Muscle layer of colon (tissue), 2 donors: Measurements from ENCODE around the gene PTPRC.

Source experiments
- H3K27ac ChIP-seq: one replicate; pipeline ENCODE4 v1.7.0; 2013; ENCODE audit warnings: low read depth, mild to moderate bottlenecking, low read length, moderate library complexity
- H3K27me3 ChIP-seq, 2 donors: one replicate each; pipeline ENCODE4 v1.7.0; 2013; ENCODE audit warnings: low read length in 2 of 2, mild to moderate bottlenecking in 2 of 2; ENCODE audit not compliant: insufficient read depth in 2 of 2, control insufficient read depth in 1 of 2
- H3K36me3 ChIP-seq: one replicate; pipeline ENCODE4 v1.7.0; 2013; ENCODE audit warnings: mild to moderate bottlenecking, low read length; ENCODE audit not compliant: insufficient read depth
- H3K4me1 ChIP-seq: one replicate; pipeline ENCODE4 v1.7.0; 2013; ENCODE audit warnings: mild to moderate bottlenecking, low read length; ENCODE audit not compliant: insufficient read depth
- H3K4me3 ChIP-seq, 2 donors: one replicate each; pipeline ENCODE4 v1.7.0; 2013; ENCODE audit warnings: low read length in 2 of 2, low read depth in 1 of 2, mild to moderate bottlenecking in 1 of 2, moderate library complexity in 1 of 2
- H3K9ac ChIP-seq: one replicate; pipeline ENCODE4 v1.7.0; 2013; ENCODE audit warnings: low read length
- H3K9me3 ChIP-seq: one replicate; pipeline ENCODE4 v1.7.0; 2013; ENCODE audit warnings: mild to moderate bottlenecking, low read length
- donor health status: abdominal sarcoma.
- donor health status: Adenocarcinoma of cecum.

PTPRC gene

GRCh38 chr1:198699167-198700015, 60.6 kb downstream of the PTPRC start:
- H3K4me3 ChIP-seq, result no peak overlapping the region
- H3K27me3 ChIP-seq, result peaks cover 0 to 5% of the 10 kb centered on the region in 2 donors
- H3K9me3 ChIP-seq, result no peaks in the 10 kb centered on the region
- no peak overlapping the region for H3K27ac ChIP-seq
- H3K4me1 ChIP-seq, result no peaks in the 10 kb centered on the region
- no peaks in the 10 kb centered on the region for H3K36me3 ChIP-seq
- H3K9ac ChIP-seq, result no peak overlapping the region

DNA sequence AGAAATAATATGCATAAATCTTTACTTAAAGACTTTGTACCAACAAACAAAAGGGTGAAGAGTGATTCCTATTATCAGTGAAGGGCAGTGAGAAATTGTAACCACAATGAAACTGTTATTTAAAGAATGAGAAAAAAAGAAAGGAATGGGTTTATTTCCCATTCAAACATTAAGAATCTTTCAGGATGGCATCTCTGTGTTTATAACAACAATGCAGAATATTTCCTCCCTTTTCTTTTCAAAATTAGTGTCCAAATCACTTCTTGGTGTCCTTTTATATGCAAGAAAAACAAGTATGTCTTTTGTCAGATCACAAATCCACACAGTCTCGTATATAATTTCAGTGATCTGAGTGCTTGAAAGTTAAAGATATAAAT, 61.2 kb downstream of the PTPRC start:
- Histone ChIP-seq H3K4me1 (no peaks in the 10 kb centered on the region), H3K4me3 (no peak overlapping the region), H3K27me3 (peaks cover 0 to 5% of the 10 kb centered on the region in 2 donors), H3K36me3 (no peaks in the 10 kb centered on the region), H3K9me3 (no peaks in the 10 kb centered on the region), H3K27ac (no peak overlapping the region), H3K9ac (no peak overlapping the region)

DNA sequence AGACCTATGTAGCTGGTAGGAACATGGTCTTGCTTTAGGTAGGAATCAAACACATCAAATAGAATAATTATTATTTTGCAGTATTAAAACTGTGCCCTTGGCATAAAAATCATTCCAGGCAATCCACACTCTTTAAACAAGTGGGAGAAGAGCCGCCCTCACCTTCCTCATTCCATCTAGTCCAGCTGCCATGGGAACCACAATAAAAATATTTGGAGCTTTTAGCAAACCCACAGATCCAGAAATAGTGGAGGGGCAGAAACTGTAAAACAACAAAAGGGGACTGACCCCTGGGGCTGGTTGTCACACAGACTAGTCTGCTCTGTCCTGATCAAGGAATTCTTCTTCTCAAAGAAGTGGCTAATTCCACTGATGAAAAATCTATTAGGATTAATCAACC, 61.6 kb downstream of the PTPRC start:
- Histone ChIP-seq H3K9ac (no peak overlapping the region), H3K4me1 (no peaks in the 10 kb centered on the region), H3K36me3 (no peaks in the 10 kb centered on the region), H3K27me3 (peaks cover 0 to 5% of the 10 kb centered on the region in 2 donors), H3K9me3 (no peaks in the 10 kb centered on the region), H3K4me3 (no peak overlapping the region), H3K27ac (no peak overlapping the region)

GRCh38 chr1:198701250-198701649, 62.4 kb downstream of the PTPRC start:
- Histone ChIP-seq H3K4me3 (no peak overlapping the region), H3K36me3 (no peaks in the 10 kb centered on the region), H3K4me1 (no peaks in the 10 kb centered on the region), H3K27me3 (peaks cover 0 to 5% of the 10 kb centered on the region in 2 donors), H3K9ac (no peak overlapping the region), H3K27ac (no peak overlapping the region), H3K9me3 (no peaks in the 10 kb centered on the region)

DNA sequence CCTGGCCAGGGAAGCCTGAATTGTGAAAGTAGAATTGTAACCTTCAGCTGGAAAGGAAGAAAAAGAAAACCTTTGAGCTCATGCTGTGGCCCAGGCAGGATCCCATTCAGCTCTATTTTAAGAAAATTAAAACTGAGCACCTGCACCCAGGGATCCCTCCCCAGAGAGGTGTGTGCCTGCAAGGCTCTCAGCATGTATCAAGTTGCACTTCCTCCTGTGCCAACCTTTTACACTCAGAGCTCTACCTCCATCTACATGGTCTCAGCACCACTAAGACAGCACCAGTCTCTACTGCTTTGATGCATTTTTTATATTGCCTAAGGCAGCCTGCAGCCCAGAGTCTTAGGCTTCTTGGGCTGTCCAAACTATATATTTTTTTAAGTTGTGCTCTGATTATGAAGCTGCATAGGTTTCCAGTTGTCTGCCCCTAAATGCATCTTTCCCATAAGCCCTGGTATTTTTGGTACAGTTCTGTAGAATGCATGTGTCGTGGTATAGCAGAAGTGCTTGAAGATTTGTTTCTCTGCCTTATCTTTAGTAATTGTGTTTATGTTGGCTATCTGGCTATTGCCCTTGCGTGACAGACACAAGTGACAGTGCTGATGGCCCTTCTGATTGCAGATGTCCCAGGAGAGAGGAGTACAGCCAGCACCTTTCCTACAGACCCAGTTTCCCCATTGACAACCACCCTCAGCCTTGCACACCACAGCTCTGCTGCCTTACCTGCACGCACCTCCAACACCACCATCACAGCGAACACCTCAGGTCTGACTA, 63.1 kb downstream of the PTPRC start:
- no peaks in the 10 kb centered on the region for H3K36me3 ChIP-seq
- H3K27ac ChIP-seq, result no peak overlapping the region
- H3K9me3 ChIP-seq, result no peaks in the 10 kb centered on the region
- H3K9ac ChIP-seq, result no peak overlapping the region
- peaks cover 0 to 5% of the 10 kb centered on the region in 2 donors for H3K27me3 ChIP-seq
- H3K4me3 ChIP-seq, result no peak overlapping the region
- no peaks in the 10 kb centered on the region for H3K4me1 ChIP-seq

DNA sequence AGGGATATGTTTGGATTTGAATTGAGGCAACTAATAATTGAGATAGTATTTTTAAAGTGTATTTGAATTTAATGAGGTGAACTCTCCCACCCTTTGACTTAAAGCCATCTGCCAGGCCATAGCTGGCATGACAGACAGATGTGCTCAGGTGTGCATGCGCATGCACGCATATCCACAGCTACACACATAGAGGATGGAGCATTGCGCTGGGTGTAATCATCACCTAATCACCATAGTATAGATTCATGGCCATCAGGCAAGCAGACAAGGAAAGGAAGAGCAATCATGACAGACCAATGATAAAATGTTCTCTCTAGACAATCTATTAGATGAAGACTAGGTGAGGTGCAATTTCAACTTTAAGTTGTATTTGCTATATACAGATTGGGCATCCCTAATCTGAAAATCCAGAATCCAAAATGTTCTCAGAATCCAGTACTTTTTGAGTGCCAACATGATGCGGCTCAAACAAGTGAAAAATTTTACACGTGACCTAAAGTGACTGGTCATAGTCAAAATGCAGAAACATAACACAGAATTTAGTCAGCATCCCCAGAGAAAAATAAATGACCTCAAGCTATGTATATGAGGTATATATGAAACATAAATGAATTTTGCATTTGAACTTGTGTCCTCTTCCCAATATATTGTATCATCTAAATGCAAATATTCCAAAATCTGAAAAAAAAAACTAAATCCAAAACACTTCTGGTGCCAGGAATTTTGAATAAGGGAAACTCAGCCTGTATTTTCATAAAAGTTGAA, 70.1 kb downstream of the PTPRC start:
- H3K27ac ChIP-seq, result no peak overlapping the region
- no peaks in the 10 kb centered on the region for H3K9me3 ChIP-seq
- no peaks in the 10 kb centered on the region for H3K27me3 ChIP-seq
- no peak overlapping the region for H3K9ac ChIP-seq
- H3K4me3 ChIP-seq, result no peak overlapping the region
- no peaks in the 10 kb centered on the region for H3K36me3 ChIP-seq
- H3K4me1 ChIP-seq, result no peaks in the 10 kb centered on the region

- H3K27me3 ChIP-seq, result no peaks in the 10 kb centered on the region
- no peak overlapping the region for H3K9ac ChIP-seq
- H3K4me3 ChIP-seq, result no peak overlapping the region
- H3K27ac ChIP-seq, result no peak overlapping the region
- no peaks in the 10 kb centered on the region for H3K4me1 ChIP-seq
- no peaks in the 10 kb centered on the region for H3K9me3 ChIP-seq
- H3K36me3 ChIP-seq, result no peaks in the 10 kb centered on the region
Observed at GRCh38 chr1:198711837-198712236, 73.0 kb downstream of the PTPRC start.

- no peak overlapping the region for H3K9ac ChIP-seq
- no peak overlapping the region for H3K4me3 ChIP-seq
- no peaks in the 10 kb centered on the region for H3K4me1 ChIP-seq
- no peak overlapping the region for H3K27ac ChIP-seq
- H3K27me3 ChIP-seq, result no peaks in the 10 kb centered on the region
- H3K9me3 ChIP-seq, result no peaks in the 10 kb centered on the region
- no peaks in the 10 kb centered on the region for H3K36me3 ChIP-seq
Observed at GRCh38 chr1:198713081-198713480, 74.2 kb downstream of the PTPRC start.

DNA sequence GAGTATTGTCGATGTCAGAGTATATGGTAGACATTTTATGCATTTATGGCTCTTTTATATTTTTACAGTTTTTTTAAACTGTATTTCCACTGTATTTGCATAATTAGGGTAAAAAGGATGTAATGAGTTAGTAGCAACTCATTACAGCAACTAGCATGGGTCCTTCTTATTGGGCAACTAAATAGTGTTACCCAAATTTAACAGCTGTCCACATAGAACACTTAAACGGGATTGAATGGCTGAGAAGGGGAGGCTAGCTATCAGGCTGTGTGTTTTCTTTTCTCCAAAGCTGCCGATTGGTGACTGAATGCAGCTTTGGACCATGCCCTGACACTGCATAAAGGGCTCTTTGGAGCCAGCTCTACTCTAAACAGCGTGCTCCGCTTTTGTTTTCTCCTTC, 75.4 kb downstream of the PTPRC start:
- no peak overlapping the region for H3K4me3 ChIP-seq
- H3K36me3 ChIP-seq, result no peaks in the 10 kb centered on the region
- no peak overlapping the region for H3K9ac ChIP-seq
- no peaks in the 10 kb centered on the region for H3K9me3 ChIP-seq
- no peaks in the 10 kb centered on the region for H3K4me1 ChIP-seq
- no peak overlapping the region for H3K27ac ChIP-seq
- no peaks in the 10 kb centered on the region for H3K27me3 ChIP-seq

DNA sequence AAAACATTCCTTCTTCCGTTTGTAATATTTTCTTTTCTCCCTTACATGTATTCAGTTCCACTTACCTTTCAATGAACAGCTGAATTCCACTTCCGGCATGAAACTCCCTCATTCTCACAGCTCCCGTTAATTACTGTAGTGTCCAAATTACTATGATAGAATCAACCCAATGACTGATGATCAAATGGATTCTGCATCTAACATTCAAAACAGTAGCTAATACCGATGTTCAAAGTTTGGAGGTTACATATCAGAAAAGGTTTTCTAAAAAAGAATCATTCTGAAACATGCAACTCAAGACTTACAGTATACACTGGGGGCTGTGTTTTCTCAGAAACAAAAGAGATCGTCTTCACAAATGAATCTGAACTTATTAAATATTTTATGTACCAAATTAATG, 77.2 kb downstream of the PTPRC start:
- no peak overlapping the region for H3K9ac ChIP-seq
- H3K27ac ChIP-seq, result no peak overlapping the region
- no peaks in the 10 kb centered on the region for H3K4me1 ChIP-seq
- H3K36me3 ChIP-seq, result no peaks in the 10 kb centered on the region
- no peaks in the 10 kb centered on the region for H3K9me3 ChIP-seq
- H3K27me3 ChIP-seq, result no peaks in the 10 kb centered on the region
- H3K4me3 ChIP-seq, result no peak overlapping the region

GRCh38 chr1:198717510-198717909, 78.7 kb downstream of the PTPRC start:
- no peaks in the 10 kb centered on the region for H3K27me3 ChIP-seq
- H3K27ac ChIP-seq, result no peak overlapping the region

More at GRCh38 chr1:198717510-198717909, 78.7 kb downstream of the PTPRC start:
- H3K4me3 ChIP-seq, result no peak overlapping the region
- no peaks in the 10 kb centered on the region for H3K4me1 ChIP-seq
- no peaks in the 10 kb centered on the region for H3K36me3 ChIP-seq
- no peaks in the 10 kb centered on the region for H3K9me3 ChIP-seq
- no peak overlapping the region for H3K9ac ChIP-seq
